GM19025 (cell line): ENCODE data around the gene PWWP2B.
A peak's percentile ranks its signal among the peaks of the same experiment; 100 is the strongest.
"Not testable (repeated sequence)": the region's sequence is repeated elsewhere in the genome, so short reads cannot be mapped to it uniquely, and the experiment has no call there.

Experiments used
- ATAC-seq: cut with Tn5 transposase; IDR thresholded peaks from one replicate; pipeline ENCODE4 v1.9.1; 2021; ENCODE audit warnings: mild to moderate bottlenecking, low read depth, moderate library complexity; ENCODE audit not compliant: unreplicated experiment

Gene PWWP2B

DNA sequence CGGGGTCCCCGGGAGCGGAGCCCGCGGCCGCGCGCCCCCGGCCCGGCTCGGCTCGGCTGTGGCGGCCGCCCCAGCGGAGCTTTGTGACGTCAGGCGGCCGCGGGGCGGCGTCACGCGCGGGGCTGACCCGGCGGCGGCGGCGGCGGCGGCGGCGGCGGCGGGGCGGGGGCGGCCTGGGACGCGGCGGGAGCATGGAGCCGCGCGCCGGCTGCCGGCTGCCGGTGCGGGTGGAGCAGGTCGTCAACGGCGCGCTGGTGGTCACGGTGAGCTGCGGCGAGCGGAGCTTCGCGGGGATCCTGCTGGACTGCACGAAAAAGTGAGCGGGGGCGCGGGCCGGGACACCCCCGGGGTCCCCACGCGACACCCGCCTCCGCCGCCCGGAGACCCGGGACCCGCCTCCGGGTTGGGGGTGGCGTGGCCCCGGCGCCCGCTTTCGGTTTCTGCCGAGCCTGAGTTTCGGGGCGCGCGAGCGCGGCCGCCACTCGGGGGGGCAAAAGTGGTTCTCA lies at the start of gene PWWP2B:
TSS of gene PWWP2B (plus strand) at position 165 of the 506 bp plus-strand sequence. CDS start at position 192, 27 bp downstream.
- peak; percentile 45 for ATAC-seq

DNA sequence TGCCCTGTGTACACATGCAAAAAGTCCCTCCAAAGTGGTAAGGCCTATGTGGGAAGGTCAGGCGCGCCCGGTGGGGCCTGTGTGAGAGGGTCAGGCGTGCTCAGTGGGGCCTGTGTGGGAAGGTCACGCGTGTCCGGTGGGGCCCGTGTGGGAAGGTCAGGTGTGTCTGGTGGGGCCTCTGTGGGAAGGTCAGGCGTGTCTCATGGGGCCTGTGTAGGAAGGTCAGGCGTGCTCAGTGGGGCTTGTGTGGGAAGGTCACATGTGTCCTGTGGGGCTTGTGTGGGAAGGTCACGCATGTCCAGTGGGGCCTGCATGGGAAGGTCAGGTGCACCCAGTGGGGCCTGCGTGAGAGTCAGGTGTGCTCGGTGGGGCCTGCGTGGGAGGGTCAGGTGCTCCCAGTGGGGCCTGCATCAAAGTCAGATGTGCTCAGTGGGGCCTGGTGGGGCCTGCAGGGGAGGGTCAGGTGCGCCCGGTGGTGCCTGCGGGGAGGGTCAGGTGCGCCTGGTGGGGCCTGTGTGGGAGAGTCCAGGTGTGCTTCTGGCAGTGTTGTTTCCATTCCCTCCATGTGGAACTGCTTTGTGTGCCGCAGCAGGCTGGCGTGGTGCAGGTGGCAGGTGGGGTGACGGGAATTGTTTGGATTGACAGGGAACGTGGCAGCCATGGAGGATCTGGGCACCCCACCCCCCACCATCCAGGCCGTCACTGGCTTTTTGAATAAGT lies 49.6 kb upstream of the PWWP2B start:
- ATAC-seq: no peak

DNA sequence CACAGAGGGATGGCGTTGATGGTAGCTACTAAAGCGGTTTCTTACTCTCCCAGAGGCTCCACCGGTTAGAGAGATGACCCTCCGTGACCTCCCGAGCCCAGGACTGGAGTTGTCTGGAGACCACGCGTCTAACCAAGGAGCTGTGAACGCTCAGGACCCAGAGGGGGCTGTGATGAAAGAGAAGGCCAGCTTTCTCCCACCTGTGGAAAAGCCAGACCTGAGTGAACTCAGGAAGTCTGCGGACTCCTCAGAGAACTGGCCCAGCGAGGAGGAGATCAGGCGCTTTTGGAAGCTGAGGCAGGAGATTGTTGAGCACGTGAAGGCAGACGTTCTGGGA lies 49.1 kb upstream of the PWWP2B start:
- ATAC-seq: no peak

DNA sequence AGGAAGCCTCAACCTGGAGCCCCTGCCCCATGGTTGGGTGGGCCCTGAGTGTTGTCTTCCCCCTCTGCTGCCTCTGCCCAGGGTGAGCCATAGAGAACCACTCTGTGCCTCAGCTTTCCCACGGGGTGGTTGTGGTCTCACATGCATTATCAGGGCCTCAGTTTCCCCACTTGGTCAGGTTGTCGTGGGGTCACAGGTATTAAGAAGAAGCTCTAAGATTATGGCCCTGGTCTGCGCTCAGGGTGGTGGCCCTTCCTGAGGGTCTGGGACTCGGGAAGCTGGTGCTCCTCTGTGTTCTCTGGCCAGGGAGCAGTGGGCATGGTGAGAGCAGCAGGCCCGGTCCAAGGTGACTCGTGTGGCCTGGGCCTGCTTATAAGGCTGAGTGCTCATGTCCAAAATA lies 47.2 kb upstream of the PWWP2B start:
- ATAC-seq: no peak

DNA sequence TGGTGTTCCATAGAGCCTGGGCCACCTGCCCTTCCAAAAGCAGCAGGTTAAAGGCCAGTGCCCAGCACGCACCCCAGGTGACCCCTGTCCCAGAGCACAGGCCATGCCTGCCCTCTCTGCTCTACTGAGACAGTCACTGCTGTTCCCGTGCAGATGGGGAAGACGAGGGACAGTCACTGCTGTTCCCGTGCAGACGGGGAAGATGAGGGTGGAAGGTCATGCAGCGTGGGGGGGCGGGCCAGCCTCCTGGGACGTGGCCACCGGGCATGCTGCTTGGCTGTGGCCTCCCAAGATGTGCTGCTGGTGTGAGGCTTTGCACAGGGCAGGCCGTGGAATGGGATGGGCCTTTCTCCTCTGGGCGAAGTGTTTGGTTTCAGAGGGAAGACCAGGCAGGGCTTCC lies 46.6 kb upstream of the PWWP2B start:
- no peak for ATAC-seq

DNA sequence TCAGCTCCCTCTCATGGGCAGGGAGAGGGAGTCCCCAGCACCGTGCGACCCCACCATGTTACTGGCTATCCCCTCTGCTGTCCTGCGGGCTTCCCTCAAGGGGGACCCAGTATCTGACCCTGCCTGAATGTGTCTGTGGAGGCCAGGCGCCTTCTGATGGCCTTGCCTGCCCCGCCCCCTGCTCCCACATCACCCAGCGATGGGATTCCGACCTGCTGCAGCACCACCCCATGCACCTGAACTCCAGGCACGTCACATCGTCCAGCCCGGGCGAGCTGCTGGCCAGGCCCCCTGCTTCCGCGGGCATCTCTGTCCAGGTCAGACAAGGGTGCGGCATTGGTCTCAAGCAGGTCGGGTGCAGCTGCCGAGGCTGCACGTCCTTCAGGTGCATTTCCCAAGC lies 46.1 kb upstream of the PWWP2B start:
- no peak for ATAC-seq

DNA sequence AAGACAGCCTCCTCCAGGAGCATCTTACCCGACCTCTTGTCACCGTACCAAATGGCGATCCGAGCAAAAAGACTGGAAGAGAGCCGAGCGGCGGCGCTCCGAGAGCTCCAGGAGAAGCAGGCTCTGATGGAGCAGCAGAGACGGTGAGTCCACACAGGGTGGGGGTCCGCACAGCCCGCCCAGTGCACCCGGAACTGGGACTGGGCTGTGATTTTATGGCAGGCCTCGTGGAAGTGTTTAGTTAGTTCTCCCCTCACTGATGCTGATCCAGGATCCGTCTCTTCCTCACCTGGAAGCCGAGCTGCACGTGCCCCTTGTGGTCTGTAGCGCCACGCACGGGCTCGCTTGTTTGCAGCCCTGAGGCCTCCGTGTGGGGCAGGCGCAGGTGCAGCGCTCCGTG lies 45.4 kb upstream of the PWWP2B start:
- no peak for ATAC-seq

DNA sequence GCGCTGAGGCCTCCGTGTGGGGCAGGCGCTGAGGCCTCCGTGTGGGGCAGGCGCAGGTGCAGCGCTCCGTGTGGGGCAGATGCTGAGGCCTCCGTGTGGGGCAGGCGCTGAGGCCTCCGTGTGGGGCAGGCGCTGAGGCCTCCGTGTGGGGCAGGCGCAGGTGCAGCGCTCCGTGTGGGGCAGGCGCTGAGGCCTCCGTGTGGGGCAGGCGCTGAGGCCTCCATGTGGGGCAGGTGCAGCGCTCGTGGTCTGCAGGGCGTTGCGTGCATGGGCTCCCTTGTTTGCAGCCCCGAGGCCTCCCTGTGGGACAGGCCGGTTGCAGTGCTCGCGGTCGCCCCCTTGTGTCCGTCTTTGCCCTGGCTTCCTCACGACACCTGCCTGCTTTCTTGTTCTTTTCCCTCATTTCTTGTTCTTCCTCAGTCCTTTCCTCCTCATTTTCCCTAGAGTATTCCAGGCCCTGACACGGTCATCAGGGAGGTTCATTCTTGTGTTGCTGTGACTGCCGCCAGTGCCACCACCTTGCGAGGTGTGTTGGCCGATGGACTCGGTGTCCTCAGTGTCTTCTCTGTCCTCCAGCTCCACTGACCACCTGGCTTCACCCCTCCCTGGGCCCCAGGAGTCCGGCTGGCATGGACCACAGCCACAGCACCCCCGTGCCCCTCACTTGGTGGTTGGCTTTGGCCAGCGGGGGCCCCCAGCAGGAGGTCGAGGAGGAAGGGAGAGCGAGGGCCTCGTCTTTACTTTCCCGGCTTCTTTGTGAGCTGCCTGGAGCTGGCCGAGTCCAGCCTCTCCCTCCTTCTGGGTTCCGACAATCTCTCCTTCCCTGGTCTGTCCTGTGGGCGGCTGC lies 44.3 kb upstream of the PWWP2B start:
- not testable (repeated sequence) for ATAC-seq

DNA sequence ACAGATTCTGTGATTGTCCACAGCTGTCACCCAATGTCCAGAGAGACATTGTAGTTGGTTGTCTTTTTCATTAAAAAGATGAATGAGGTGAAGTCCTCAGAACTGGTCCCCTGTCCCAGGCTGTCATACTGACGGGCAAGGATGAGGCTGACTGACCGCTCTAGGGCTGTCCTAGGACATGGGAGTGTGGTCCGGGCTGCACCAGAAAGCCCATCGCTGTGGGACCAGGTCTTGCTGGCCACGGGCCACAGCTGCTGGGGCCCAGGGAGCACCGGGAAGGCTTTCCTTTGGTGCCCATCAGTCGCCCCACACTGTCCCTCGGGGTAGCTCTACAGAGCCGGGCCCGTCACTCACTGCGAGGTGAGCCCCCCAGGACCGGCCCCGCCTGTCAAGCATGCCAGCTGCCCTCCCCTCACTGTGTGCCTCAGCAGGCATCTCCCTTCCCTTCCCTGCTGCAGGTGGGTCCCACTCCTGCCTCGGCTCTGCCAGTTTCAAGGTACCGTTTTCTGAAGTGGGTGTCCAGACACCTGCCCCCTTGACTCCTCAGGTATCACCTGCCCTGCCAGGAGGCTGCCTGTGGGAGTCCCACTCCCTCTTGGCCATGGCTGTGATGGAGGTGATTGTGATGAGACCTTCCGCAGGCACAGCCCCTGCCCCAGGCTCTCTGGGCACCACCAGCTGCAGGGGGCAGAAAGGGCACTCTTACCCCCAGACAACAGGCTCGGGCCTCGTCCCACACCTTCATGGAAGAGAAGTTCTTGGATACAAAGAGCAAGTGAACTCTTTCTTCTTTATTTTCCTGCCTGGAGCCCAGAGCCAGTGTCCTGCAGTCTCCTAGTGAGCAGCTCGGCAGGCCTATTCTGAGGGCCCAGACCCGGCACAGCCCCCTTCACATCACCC lies 43.3 kb upstream of the PWWP2B start:
- ATAC-seq: no peak

DNA sequence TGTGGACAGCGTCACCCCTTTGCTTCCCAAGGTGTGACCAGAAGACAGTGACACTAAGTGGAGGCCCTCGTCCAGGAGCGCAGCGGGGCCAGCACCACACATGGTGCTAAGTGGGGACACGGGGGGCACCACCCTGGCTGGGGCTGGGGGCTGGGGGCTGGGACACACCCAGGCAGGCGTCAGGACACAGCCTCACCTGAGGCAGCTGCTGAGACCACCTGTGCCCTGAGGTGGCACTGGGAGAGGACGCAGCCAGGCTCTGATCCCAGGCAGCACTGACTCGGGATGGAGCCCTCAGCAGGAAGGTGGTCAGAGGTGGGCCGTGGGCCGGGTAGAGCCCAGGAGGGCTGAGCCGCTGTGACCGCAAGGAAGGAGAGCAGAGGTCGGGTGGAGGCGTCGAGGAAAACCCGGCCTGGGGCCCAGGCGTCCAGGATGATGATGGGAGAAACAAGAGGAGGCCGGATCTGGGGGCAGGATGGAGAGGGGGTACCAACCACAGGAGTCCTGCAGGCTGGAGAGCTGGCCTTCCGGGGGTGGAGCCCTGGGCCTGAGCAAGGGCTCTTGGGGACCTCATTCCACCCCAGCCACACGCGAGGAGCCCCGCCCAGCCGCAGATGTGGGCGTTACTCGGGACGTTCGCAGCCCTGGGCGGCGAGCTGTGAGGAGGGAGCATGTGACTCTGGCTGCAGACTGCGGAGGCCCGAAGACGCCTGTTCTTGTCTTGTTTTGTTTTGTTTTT lies 42.5 kb upstream of the PWWP2B start:
- no peak for ATAC-seq

DNA sequence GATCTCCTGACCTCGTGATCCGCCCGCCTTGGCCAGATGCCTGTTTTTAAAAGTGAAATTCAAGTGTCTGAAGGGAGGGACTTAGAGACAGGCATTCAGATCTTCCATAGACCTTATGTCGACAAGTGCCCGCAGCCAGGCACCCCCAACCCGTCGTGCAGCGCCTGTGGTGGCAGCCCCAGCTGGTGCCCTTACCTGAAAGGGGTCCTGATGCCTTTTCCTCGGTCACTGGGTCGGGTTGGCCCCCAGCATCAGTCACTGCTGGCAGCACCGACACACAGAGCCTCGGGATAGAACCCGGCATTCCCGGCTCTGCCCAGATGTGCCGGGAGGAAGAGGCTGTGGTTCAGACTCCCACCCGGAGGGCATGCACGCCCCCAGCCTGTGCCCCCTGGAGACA lies 41.7 kb upstream of the PWWP2B start:
- ATAC-seq: no peak

DNA sequence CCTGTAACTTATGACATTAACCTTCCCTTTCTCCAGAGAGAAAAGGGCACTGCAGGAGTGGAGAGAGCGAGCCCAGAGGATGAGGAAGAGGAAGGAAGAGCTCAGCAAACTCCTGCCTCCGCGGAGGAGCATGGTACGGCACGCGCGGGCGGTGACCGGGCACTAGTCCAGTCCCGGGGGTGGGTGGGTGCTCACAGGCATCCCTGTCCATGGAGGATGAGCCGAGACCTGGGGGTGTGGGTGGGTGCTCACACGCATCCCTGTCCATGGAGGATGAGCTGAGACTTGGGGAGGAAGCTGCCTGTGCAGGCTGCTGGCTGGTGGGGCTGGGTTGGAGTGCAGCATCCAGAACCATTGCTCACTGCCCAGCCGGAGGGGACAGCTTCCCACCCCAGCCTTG lies 41.2 kb upstream of the PWWP2B start:
- ATAC-seq: no peak

DNA sequence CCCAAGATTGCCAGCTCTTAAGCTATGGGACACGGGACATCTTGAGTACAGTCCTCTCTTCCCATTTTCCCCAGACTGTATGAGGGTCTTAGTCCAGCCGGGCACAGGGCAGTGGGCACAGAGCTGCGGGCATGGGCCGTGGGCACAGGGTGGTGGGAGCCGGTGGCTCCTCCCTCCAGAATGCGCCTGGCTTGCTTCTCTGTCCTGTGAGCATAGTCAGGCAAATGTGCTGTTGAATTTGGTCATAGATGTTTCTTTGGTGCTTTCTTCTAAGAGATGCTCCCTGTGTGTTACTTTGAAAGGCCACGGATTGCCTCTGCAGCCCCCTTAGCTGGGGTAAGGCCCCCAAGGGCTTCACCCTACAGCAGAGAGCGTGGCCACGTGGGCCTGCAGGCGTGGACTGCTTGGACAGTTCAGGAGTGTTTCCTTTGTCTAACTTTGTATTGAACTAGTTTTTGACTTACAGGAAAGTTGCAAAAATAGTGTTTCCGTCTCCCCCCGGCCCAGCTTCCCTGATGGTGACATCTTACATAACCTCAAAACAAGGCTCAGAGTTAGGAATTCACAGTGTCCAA lies 40.3 kb upstream of the PWWP2B start:
- no peak for ATAC-seq

DNA sequence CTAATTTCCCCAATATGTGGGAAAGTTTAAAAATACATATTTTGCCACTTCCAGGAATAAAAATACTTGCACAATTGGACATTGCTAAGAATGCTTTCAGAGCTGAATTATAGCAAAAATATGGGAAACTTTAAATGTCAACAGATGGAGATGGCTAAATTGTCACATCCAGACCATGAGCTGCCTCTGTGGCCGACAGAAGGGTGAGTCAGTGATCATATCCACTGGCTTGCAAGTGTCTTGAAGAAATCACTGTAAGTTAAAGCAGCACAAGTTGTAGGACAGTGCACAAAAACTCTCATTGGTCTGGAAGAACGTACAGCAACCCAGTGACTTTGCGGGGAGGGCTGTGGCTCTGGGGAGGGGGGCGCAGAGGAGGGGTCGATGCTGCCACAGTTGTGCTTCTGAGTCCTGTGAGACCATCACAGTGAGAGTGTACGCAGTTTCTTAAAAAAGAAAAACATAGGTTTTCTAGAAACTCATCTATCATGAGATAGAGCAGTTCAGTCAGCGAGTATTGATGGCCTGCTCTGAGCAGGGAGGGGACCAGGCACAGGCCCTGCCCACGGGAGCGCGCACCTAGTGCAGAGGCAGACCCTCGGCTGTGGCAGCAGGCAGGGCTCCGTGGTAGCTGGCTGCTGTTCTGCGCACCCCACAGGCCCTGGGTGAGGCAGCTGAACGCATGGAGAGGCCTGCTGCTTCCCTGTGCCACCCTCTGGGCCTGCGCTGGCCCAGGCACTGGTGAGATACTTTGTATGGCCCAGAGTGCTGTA lies 39.5 kb upstream of the PWWP2B start:
- no peak for ATAC-seq

DNA sequence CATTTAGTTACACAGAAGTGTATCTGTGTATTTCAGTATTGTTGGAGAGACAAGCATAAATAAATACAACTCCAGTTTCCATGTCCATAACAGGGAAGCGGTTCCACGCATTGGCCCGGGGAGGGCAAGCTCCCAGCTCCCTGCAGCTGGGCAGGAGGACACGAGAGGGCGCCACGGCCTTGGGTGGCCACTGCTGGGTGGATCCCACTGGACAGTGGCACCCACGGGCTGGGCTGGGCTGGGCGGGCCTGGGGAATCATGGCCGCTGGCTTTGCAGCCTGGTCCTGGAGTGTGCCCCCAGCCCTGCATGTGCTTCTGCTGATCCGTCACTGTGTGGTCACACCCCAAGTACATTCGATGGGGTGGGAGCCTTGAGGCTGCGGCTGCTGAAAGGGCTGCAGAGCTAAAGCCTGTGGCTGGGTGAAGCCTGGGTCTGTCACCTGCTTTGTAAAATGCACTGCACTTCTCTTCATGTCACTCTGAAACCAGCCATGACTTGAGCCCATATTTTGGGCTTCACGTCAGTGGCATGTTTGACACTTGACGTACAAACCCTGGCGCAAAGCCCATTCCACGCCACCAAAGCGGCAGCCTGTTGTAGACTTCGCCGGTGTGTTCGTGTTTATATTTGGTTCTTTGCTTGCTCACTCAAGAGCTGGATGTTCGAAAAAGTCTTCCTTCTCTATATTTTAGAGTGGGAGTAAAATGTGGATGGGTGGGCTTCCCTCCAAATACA lies 37.5 kb upstream of the PWWP2B start:
- no peak for ATAC-seq

DNA sequence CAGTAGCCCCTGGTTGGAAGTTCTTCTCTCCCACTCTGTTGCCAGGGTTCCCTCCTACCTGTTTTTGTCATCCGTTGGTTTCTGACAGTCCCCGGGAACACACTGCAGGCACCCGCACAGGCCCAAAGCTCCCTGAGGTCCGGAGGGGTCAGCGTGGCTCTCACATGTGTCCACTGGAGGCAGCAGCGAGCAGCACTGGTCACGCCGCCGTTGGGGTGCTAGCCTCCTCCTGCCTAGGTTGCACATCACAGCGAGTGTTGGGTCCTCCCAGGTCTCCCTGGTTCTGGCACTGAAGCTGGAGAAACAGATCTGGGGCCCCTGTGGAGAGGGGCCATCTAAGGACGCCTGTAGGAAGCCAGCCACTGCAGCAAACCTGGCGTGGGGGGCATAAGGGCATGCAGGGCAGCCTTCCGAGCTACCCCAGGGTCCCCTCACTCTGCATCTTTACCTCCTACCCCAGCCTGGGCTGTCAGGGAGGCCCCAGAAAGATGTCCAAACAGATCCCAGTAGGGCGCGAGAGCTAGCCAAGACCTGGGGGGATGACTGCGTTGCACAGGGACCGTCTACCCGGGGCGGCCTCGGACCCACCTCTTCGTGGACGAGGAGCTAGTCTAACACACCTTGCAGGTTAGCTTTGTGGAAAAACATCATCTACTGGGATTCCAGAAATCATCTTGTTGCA lies 36.1 kb upstream of the PWWP2B start:
- ATAC-seq: no peak

DNA sequence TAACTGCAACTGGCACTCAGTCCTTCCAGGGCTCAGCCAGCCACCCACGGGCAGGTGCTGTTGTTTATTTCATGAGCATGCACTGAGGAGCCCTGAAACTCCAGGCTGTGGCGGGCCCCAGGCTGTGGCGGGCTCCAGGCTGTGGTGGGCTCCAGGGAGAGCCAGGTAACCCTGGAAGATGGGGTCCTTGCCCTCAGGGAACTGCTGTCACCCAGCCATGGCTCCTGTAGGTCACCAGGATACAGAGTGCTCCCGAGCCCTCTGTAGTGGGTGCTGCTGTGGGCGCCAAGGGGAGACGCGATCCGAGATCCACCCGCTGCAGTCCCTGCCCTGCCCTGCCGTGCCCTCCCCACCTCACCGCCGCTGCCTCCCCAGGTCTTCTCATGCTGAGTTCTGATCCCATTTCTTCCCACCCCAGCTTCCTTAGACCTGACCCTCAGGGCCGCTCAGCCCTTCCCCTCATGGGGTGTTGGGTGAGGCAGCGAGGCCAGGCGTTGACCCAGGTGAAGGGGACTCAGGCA lies 35.4 kb upstream of the PWWP2B start:
- no peak for ATAC-seq
